Gastroesophageal sphincter (tissue), 3 donors: ENCODE results near the gene CCM2L.

Experiments used
- CTCF ChIP-seq, 4 experiments: fragments of 200-600 bp in 2 of 4; fragments of 450-650 bp in 2 of 4; sonication (generic) in 1 of 4; IDR thresholded peaks; one replicate each; pipeline ENCODE4 v1.5.1; 2017 to 2019; ENCODE audit warnings: antibody characterized with exemption in 4 of 4, mild to moderate bottlenecking in 2 of 4, moderate library complexity in 2 of 4
- EP300 ChIP-seq: sonication (generic); formaldehyde crosslinking; IDR thresholded peaks from one replicate; pipeline ENCODE4 v1.6.1; 2017; ENCODE audit warnings: antibody characterized with exemption, mild to moderate bottlenecking
- POLR2A ChIP-seq, 2 donors: fragments of 450-650 bp; IDR thresholded peaks; one replicate each; pipeline ENCODE4 v1.6.1; 2017; ENCODE audit warnings: antibody characterized with exemption in 2 of 2, mild to moderate bottlenecking in 2 of 2, moderate library complexity in 1 of 2
- POLR2AphosphoS5 ChIP-seq: sonication (generic); formaldehyde crosslinking; IDR thresholded peaks from one replicate; pipeline ENCODE4 v1.6.1; 2017; ENCODE audit warnings: antibody characterized with exemption

- TF ChIP-seq CTCF (IDR thresholded peaks at IDR 0.05) (no peak), POLR2A (IDR thresholded peaks at IDR 0.05) (no peak), POLR2AphosphoS5 (no peak), EP300 (no peak)
These were observed 30.1 kb downstream of the CCM2L start for GRCh38 chr20:32040142-32040953.
